Tibial artery (tissue), 4 donors: Measurements from ENCODE around the gene SYTL2.
A peak's percentile ranks its signal among the peaks of the same experiment; 100 is the strongest.

Experiments used
- DNase-seq, 2 donors: peaks; one replicate each; pipeline ENCODE4 v3.0.0-alpha.2; 2019
- H3K27ac ChIP-seq, 2 donors: fragments of 200-600 bp; sonication (generic) in 1 of 2; 1 replicate in 1 of 2; 2 replicates in 1 of 2; pipeline ENCODE4 v1.5.1; 2018 to 2019; ENCODE audit warnings: mild to moderate bottlenecking in 1 of 2
- H3K27me3 ChIP-seq, 2 donors: fragments of 200-600 bp; sonication (generic) in 1 of 2; one replicate each; pipeline versions ENCODE4 v1.5.1 to v1.6.0; 2016 to 2019
- H3K36me3 ChIP-seq, 3 donors: fragments of 200-600 bp; sonication (generic) in 2 of 3; one replicate each; pipeline ENCODE4 v1.5.1; 2016 to 2019; ENCODE audit warnings: mild to moderate bottlenecking in 2 of 3
- H3K4me1 ChIP-seq, 4 donors: fragments of 200-600 bp; sonication (generic) in 2 of 4; 1 replicate in 3 of 4; 2 replicates in 1 of 4; pipeline ENCODE4 v1.5.1; 2016 to 2019
- H3K4me3 ChIP-seq, 2 donors: fragments of 200-600 bp; sonication (generic) in 1 of 2; 1 replicate in 1 of 2; 2 replicates in 1 of 2; pipeline ENCODE4 v1.5.1; 2018 to 2019; ENCODE audit warnings: mild to moderate bottlenecking in 2 of 2
- H3K9me3 ChIP-seq, 3 donors: fragments of 200-600 bp; sonication (generic) in 1 of 3; one replicate each; pipeline ENCODE4 v1.5.1; 2016 to 2019
- intact Hi-C: fragments of 100-400 bp; cut with DNase I; formaldehyde crosslinking; loops from one replicate; pipeline ENCODE4 v1.15.0; 2023; ENCODE audit warnings: low total_unique reads
- TF ChIP-seq, protein P1 (sequence below), 2 experiments: fragments of 200-600 bp in 1 of 2; fragments of 450-650 bp in 1 of 2; IDR thresholded peaks; one replicate each; pipeline ENCODE4 v1.5.1; 2017 to 2019; ENCODE audit warnings: antibody characterized with exemption in 2 of 2, mild to moderate bottlenecking in 1 of 2, moderate library complexity in 1 of 2

Gene SYTL2

DNA sequence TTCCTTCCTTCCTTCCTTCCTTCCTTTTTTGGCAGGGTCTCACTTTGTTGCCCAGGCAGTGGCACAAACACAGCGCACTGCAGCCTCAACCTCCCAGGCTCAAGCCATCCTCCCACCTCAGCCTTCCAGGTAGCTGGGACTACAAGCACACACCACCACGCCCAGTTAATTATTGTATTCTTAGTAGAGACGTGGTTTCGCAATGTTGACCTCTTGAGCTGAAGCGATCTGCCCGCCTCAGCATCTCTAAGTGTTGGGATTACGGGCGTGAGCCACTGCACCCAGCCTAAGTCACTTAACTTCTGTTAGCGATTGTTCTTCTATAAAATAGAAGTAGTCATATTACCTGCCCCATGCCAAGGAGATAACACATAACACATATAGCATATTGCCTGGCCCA, 2.8 kb upstream of the SYTL2 start:
- Histone ChIP-seq H3K4me1 (peaks cover 0 to 20% (median 13%) of the 10 kb centered on the region in 4 donors), H3K36me3 (no peaks in the 10 kb centered on the region), H3K9me3 (no peaks in the 10 kb centered on the region), H3K27me3 (no peaks in the 10 kb centered on the region), H3K4me3 (no peak overlapping the region), H3K27ac (no peak overlapping the region)
- TF ChIP-seq, protein P1, sequence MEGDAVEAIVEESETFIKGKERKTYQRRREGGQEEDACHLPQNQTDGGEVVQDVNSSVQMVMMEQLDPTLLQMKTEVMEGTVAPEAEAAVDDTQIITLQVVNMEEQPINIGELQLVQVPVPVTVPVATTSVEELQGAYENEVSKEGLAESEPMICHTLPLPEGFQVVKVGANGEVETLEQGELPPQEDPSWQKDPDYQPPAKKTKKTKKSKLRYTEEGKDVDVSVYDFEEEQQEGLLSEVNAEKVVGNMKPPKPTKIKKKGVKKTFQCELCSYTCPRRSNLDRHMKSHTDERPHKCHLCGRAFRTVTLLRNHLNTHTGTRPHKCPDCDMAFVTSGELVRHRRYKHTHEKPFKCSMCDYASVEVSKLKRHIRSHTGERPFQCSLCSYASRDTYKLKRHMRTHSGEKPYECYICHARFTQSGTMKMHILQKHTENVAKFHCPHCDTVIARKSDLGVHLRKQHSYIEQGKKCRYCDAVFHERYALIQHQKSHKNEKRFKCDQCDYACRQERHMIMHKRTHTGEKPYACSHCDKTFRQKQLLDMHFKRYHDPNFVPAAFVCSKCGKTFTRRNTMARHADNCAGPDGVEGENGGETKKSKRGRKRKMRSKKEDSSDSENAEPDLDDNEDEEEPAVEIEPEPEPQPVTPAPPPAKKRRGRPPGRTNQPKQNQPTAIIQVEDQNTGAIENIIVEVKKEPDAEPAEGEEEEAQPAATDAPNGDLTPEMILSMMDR (IDR thresholded peaks at IDR 0.05), result no peak
- DNase-seq, result no peak
- intact Hi-C loops, result loop anchor here (5.0 kb wide), 1 partner anchor 121 kb away; no protein-coding TSS in a partner anchor

DNA sequence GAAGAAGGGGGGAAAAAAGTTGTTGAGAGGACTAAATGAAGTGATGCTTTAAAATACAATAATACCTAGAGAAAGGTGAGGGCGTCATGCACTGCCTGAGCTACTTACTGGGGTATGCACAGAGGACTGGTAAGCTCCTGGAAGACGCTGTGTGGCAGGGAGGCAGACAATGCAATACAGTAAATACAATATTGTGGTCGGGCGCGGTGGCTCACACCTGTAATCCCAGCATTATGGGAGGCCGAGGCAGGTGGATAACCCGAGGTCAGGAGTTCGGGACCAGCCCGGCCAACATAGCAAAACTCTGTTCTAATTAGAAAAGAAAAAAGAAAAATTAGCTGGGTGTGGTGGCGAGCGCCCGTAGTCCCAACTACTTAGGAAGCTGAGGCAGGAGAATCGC, 683 bp upstream of the SYTL2 start:
- Histone ChIP-seq H3K36me3 (no peaks in the 10 kb centered on the region), H3K4me3 (peak overlapping the region; percentile 67 to 72), H3K27me3 (no peaks in the 10 kb centered on the region), H3K27ac (peak overlapping the region; percentile 74 to 79), H3K9me3 (no peaks in the 10 kb centered on the region), H3K4me1 (peaks cover 0 to 28% (median 17%) of the 10 kb centered on the region in 4 donors)
- intact Hi-C loops, result loop anchor here (5.0 kb wide), 1 partner anchor 119 kb away; no protein-coding TSS in a partner anchor
- no peak for DNase-seq
- TF ChIP-seq, protein P1 (IDR thresholded peaks at IDR 0.05), result no peak

DNA sequence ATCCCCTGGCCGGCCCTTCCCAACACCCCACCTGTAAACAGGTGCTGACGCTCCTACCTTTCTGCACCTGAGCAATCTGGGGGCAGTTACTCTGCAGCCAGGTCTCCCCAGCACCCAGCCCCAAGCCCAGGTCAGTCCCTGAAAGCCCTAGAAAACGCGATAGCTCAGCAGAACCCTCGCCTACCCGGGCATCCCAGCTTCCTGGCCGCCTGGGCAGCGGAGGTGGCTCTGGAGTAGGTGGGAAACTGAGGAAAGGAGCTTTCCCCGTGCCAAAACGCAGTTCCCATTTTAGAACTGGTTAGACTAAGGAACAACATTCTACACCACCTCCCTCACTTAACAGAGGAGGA, 445 bp downstream of the SYTL2 start:
- Histone ChIP-seq H3K4me3 (peak overlapping the region; percentile 67 to 72), H3K27ac (peak overlapping the region; percentile 74 to 79), H3K4me1 (peaks cover 0 to 36% (median 22%) of the 10 kb centered on the region in 4 donors), H3K27me3 (no peaks in the 10 kb centered on the region), H3K9me3 (no peaks in the 10 kb centered on the region), H3K36me3 (no peaks in the 10 kb centered on the region)
- DNase-seq, result no peak
- TF ChIP-seq, protein P1 (IDR thresholded peaks at IDR 0.05), result no peak
- intact Hi-C loops, result loop anchor here (5.0 kb wide), 1 partner anchor 118 kb away; no protein-coding TSS in a partner anchor

DNA sequence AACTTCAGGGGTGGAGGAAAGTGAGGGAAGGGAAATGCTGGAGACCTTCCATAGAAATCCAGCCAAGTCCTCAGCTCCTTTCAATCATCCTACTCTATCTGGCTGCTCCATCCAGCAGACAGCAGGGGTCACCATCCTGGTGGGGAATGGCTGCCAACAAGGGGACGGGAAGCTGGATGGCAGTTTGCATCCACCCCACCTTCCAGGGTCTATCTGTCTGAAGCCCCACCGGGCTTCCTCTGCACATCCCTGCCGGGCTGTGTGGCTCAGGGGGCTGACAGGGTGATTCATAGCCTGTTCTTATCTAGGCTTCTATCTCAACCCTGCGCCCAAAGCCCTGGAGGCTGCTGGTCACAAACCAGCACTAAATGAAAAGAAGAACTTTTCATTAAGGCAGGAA, 1.1 kb downstream of the SYTL2 start:
- H3K4me1 ChIP-seq, result peaks cover 0 to 42% (median 22%) of the 10 kb centered on the region in 4 donors
- peak overlapping the region; percentile 67 to 72 for H3K4me3 ChIP-seq
- TF ChIP-seq, protein P1 (IDR thresholded peaks at IDR 0.05), result no peak
- peak in 1 of 2 donors; percentile 69 for DNase-seq
- H3K36me3 ChIP-seq, result no peaks in the 10 kb centered on the region
- intact Hi-C loops, result loop anchor here (5.0 kb wide), 1 partner anchor 118 kb away; no protein-coding TSS in a partner anchor
- peak overlapping the region; percentile 74 to 79 for H3K27ac ChIP-seq
- no peaks in the 10 kb centered on the region for H3K9me3 ChIP-seq
- no peaks in the 10 kb centered on the region for H3K27me3 ChIP-seq

DNA sequence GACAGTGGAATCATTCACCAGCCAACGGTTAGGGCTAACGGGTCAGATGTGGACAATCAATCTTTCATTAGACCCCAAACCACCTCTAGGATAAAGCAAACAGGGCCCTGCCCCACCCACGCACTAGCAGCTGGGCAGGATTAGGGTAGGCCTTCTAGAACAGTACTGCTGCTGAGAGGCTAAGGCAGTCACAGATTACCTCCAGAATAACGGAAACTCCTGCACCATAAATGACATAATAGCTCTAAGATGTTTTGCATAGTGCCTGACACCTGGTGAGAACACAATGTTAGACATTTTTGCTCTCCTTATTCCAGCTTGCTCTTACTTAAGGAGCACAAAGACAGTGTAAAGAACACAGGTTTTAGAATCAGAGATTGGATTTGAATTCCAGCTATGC, 1.8 kb downstream of the SYTL2 start:
- Histone ChIP-seq H3K27me3 (no peaks in the 10 kb centered on the region), H3K9me3 (no peaks in the 10 kb centered on the region), H3K36me3 (no peaks in the 10 kb centered on the region), H3K4me1 (peaks cover 0 to 43% (median 22%) of the 10 kb centered on the region in 4 donors), H3K27ac (peak overlapping the region; percentile 74 to 79), H3K4me3 (peak overlapping the region; percentile 67 to 72)
- intact Hi-C loops, result no loop called here
- DNase-seq, result no peak
- TF ChIP-seq, protein P1 (IDR thresholded peaks at IDR 0.05), result no peak

DNA sequence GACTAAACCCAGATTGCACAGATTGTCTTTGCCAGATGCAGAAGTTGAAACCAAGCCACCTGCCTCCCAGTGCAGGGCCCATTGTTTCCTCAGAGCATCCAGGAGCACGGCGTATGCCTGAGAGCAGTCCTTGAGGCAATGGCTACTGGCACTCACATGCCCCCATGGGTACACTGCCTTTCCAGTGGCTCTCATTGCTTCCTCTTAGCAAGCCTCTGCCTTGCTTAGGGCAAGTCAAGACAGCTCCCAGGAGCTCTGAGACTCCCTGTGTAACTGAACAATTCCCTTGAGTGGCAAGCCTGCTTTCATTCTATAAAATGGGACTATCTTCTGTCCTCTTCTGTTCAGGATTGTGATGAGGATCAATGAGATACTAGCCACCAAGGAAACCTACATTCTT, 4.1 kb downstream of the SYTL2 start:
- TF ChIP-seq, protein P1 (IDR thresholded peaks at IDR 0.05), result no peak
- Histone ChIP-seq H3K27ac (peak overlapping the region in 1 of 2 donors; percentile 79), H3K27me3 (no peaks in the 10 kb centered on the region), H3K4me3 (no peak overlapping the region), H3K36me3 (no peaks in the 10 kb centered on the region), H3K4me1 (peaks cover 0 to 43% (median 22%) of the 10 kb centered on the region in 4 donors), H3K9me3 (no peaks in the 10 kb centered on the region)
- no peak for DNase-seq
- intact Hi-C loops, result no loop called here
